Testis (tissue), 3 donors: Measurements from ENCODE around the gene SVIP. TPM values are rescaled to one million over a fixed set of nuclear protein-coding genes. Genes with fewer than 3 reads are reported as not detected.
A peak's percentile ranks its signal among the peaks of the same experiment; 100 is the strongest.

Source experiments
- DNase-seq: peaks from one replicate; pipeline ENCODE4 v3.0.0-alpha.2; 2019
- H3K27ac ChIP-seq, 2 donors: fragments of 200-600 bp; sonication (generic); one replicate each; pipeline ENCODE4 v1.5.1; 2019
- H3K27me3 ChIP-seq: fragments of 200-600 bp; sonication (generic); one replicate; pipeline ENCODE4 v1.5.1; 2019
- H3K36me3 ChIP-seq: fragments of 200-600 bp; sonication (generic); one replicate; pipeline ENCODE4 v1.5.1; 2017; ENCODE audit warnings: low read depth; ENCODE audit errors: missing control alignments
- H3K4me1 ChIP-seq: fragments of 200-600 bp; sonication (generic); one replicate; pipeline ENCODE4 v1.5.1; 2019
- H3K4me3 ChIP-seq, 2 donors: fragments of 200-600 bp; sonication (generic); one replicate each; pipeline ENCODE4 v1.5.1; 2017 to 2019
- H3K9me3 ChIP-seq: fragments of 200-600 bp; sonication (generic); one replicate; pipeline ENCODE4 v1.5.1; 2017
- POLR2A ChIP-seq: fragments of 450-650 bp; IDR thresholded peaks from one replicate; pipeline ENCODE4 v1.6.1; 2017; ENCODE audit warnings: antibody characterized with exemption, mild to moderate bottlenecking, moderate library complexity
- WGBS, 2 donors: methylation state at CpG; one replicate each; pipeline ENCODE4 v1.1.5; 2018; 5-methylcytosine and 5-hydroxymethylcytosine counted together
- intact Hi-C: fragments of 100-400 bp; cut with DNase I; formaldehyde crosslinking; loops from one replicate; pipeline ENCODE4 v1.15.1; 2023; ENCODE audit warnings: low total_unique reads
- polyA plus RNA-seq: library from polyadenylated mRNA; stranded (reverse); fragments of 350-450 nt; fragmentation: Illumina TruSeq; extraction: RNeasy Lipid Tissue Mini Kit (QIAGEN cat#74804); gene quantifications from one replicate; pipeline ENCODE4 v1.2.3, GENCODE V29; 2014; ENCODE audit warnings: low read depth, low replicate concordance; ENCODE audit not compliant: insufficient read depth
- total RNA-seq, 2 donors: library from RNA; depleted of rRNA; stranded (reverse); fragments of >200 nt; gene quantifications; one replicate each; pipeline ENCODE4 v1.2.3, GENCODE V29; 2016
- TF ChIP-seq, protein P1 (sequence below), 3 experiments: fragments of 450-650 bp in 2 of 3; fragments of 200-600 bp in 1 of 3; sonication (generic) in 1 of 3; IDR thresholded peaks; one replicate each; pipeline ENCODE4 v1.5.1; 2016 to 2019; ENCODE audit warnings: antibody characterized with exemption in 3 of 3, mild to moderate bottlenecking in 2 of 3, moderate library complexity in 1 of 3

Gene SVIP
- total and polyA plus RNA-seq, 3 donors from 2014 or later, result 19.3 to 80.1 (median 22.7) TPM

DNA sequence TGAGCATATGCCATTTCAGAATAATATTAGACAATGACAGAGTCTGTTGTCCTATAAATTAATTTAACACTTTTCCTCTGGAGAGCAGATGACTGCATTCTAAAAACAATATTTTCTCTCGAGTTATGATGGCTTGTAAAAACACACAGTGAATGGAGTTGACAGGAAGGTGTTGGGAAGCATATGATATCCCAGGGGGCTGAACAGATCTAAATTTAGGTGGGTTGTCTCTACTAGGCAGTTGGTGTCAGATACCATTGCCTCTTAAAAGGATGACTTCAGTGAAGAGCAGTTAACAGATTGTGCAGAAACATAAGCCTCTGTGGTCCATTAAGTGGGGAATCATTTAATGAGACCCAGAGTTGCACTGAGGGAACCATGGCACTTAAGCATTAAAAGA, 30.7 kb downstream of the SVIP start:
- no peaks in the 10 kb centered on the region for H3K36me3 ChIP-seq
- 53% methylated on average over 1 of the region's 1 CpG for WGBS, 2 donors
- H3K27ac ChIP-seq, result no peak overlapping the region
- intact Hi-C loops, result no loop called here
- no peak overlapping the region for H3K4me3 ChIP-seq
- no peaks in the 10 kb centered on the region for H3K27me3 ChIP-seq
- peaks cover under 1% of the 10 kb centered on the region for H3K4me1 ChIP-seq
- H3K9me3 ChIP-seq, result no peaks in the 10 kb centered on the region
- no peak for TF ChIP-seq POLR2A
- TF ChIP-seq, protein P1, sequence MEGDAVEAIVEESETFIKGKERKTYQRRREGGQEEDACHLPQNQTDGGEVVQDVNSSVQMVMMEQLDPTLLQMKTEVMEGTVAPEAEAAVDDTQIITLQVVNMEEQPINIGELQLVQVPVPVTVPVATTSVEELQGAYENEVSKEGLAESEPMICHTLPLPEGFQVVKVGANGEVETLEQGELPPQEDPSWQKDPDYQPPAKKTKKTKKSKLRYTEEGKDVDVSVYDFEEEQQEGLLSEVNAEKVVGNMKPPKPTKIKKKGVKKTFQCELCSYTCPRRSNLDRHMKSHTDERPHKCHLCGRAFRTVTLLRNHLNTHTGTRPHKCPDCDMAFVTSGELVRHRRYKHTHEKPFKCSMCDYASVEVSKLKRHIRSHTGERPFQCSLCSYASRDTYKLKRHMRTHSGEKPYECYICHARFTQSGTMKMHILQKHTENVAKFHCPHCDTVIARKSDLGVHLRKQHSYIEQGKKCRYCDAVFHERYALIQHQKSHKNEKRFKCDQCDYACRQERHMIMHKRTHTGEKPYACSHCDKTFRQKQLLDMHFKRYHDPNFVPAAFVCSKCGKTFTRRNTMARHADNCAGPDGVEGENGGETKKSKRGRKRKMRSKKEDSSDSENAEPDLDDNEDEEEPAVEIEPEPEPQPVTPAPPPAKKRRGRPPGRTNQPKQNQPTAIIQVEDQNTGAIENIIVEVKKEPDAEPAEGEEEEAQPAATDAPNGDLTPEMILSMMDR (IDR thresholded peaks at IDR 0.05), result no peak
- no peak for DNase-seq

DNA sequence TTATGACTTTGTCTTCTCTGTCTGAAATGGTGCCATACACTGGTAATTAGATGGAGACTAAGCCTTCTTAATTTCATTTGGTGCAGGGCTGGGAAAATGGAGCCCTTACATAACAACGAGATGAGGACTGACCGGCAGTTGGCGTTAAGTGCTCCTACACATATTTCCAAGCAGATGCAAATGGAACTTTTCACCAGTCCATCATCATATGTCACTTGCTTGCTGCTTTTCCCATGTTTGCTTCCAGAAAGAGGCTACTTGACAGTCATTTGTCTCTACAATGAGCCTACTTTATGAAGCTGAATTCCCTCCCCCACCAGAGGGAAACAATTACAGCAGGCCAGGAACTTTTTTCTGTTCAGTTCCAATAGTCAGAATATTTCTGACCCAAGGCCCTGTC, 32.6 kb downstream of the SVIP start:
- TF ChIP-seq, protein P1 (IDR thresholded peaks at IDR 0.05), result no peak
- TF ChIP-seq POLR2A, result no peak
- 80 to 84% methylated on average over 3 of the region's 3 CpGs for WGBS, 2 donors
- intact Hi-C loops, result no loop called here

DNA sequence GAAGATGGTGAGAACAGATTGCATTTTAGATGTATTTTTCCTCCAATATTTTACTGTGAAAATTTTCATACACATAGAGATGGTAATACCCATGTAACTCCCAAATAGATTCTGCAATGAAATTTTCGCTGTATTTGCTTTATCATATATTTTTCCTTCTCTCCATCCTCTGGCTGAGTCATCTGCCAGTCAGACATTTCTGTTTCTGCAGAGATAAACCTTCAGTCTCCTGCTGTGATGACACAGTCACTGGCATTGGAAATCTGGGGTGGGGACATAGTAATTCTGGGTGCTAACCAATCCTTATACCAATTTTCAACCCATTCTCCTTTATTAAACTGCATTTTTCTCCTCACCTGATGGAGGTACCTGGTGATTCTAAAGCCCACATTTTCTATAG, 33.7 kb downstream of the SVIP start:
- no peaks in the 10 kb centered on the region for H3K27me3 ChIP-seq
- no peaks in the 10 kb centered on the region for H3K9me3 ChIP-seq
- intact Hi-C loops, result no loop called here
- H3K4me1 ChIP-seq, result peaks cover 10% of the 10 kb centered on the region
- no peak for TF ChIP-seq POLR2A
- TF ChIP-seq, protein P1 (IDR thresholded peaks at IDR 0.05), result no peak
- DNase-seq, result no peak
- no peak overlapping the region for H3K27ac ChIP-seq
- no peak overlapping the region for H3K4me3 ChIP-seq
- WGBS, 2 donors, result 49 to 96% methylated on average over 1 of the region's 1 CpG
- H3K36me3 ChIP-seq, result no peaks in the 10 kb centered on the region

More for the DNA sequence above, 32.6 kb downstream of the SVIP start:
- Histone ChIP-seq H3K36me3 (no peaks in the 10 kb centered on the region), H3K27me3 (no peaks in the 10 kb centered on the region), H3K9me3 (no peaks in the 10 kb centered on the region), H3K4me1 (peaks cover 7% of the 10 kb centered on the region), H3K4me3 (no peak overlapping the region), H3K27ac (no peak overlapping the region)
- DNase-seq, result no peak

DNA sequence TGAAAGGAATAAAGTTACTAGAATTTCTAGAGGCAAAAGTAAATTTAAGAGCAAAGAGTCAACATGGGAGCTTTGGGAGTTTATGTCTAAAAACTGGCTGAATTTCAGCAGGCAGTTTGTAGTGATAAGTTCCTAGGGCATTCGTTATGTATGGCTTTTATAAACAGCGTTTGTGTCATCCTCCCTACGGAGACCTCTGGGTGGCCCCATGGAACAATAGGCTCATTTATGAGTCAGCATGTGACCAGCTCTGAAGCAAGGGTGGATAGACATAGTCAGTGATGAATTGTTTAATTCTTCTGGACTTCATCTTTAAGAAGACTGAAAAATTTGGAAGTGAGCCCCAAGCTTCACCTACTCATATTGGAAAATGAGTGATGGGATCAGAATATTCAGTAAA, 37.1 kb downstream of the SVIP start:
- no peak for TF ChIP-seq POLR2A
- TF ChIP-seq, protein P1 (IDR thresholded peaks at IDR 0.05), result no peak
- peaks cover 10% of the 10 kb centered on the region for H3K4me1 ChIP-seq
- no peaks in the 10 kb centered on the region for H3K9me3 ChIP-seq
- intact Hi-C loops, result no loop called here
- peak; percentile 68 for DNase-seq
- no peak overlapping the region for H3K4me3 ChIP-seq
- no peaks in the 10 kb centered on the region for H3K36me3 ChIP-seq
- no peaks in the 10 kb centered on the region for H3K27me3 ChIP-seq
- WGBS, 2 donors, result 21 to 39% methylated on average over 3 of the region's 3 CpGs
- H3K27ac ChIP-seq, result peak overlapping the region in 1 of 2 donors; percentile 4

DNA sequence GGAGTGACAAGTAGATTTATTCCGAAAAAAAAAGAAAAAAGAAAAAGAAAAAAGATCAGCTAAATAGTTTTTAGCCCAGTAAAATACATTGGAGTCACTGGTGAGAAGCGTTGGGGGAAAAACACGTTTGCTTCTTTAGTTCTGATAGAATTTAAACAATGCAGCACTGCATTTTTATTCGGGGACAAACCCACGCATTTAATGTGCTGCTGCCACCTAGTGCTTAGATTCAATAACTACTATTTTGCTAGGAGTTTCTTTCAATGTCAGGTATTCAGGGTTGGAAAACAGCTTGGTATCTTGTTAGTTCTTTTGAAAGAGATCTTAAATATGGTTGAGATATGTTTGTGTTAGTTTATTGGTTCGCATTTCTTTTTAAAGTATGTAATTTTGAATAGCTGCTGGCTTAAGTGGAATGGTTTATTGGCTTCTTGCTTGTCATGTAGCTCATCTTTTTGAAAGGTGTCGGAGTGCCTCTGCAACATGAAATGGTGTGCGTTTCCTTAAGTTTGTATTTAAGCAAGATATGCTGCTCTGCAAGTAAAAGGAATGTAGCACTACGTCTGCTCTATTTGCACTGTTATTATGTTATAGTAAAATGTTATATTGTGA, 41.9 kb downstream of the SVIP start:
- intact Hi-C loops, result no loop called here
- peak; percentile 23 for DNase-seq

More for the DNA sequence above, 41.9 kb downstream of the SVIP start:
- Histone ChIP-seq H3K27me3 (no peaks in the 10 kb centered on the region), H3K4me1 (peaks cover 3% of the 10 kb centered on the region), H3K36me3 (no peaks in the 10 kb centered on the region), H3K9me3 (no peaks in the 10 kb centered on the region), H3K4me3 (no peak overlapping the region), H3K27ac (no peak overlapping the region)
- 35 to 42% methylated on average over 9 of the region's 9 CpGs for whole genome bisulfite sequencing, 2 donors
- no peak for TF ChIP-seq POLR2A
- TF ChIP-seq, protein P1 (IDR thresholded peaks at IDR 0.05), result peak in 2 of 3 experiments; percentile 57 to 68
